SK-N-MC (cell line): ENCODE measurements around the gene CFAP46.

Source experiments
- DNase-seq: peaks from one replicate; pipeline ENCODE4 v3.0.0-alpha.2; 2011; ENCODE audit warnings: low read depth, low spot score
- H3K27ac ChIP-seq: fragments of 200-600 bp; sonication (generic); 2 replicates; pipeline ENCODE4 v1.5.1; 2016; ENCODE audit warnings: mixed run types
- H3K36me3 ChIP-seq: fragments of 200-600 bp; sonication (generic); 2 replicates; pipeline ENCODE4 v1.6.1; 2017; ENCODE audit warnings: antibody characterized with exemption, low read length, mixed read lengths; ENCODE audit not compliant: insufficient read depth
- H3K4me3 ChIP-seq: fragments of 200-600 bp; sonication (generic); 2 replicates; pipeline ENCODE4 v1.5.1; 2016
- H3K9ac ChIP-seq: fragments of 200-600 bp; sonication (generic); 2 replicates; pipeline ENCODE4 v1.8.0; 2017; ENCODE audit warnings: mixed run types, mixed read lengths; ENCODE audit not compliant: insufficient read length
- H3K9me3 ChIP-seq: fragments of 200-600 bp; sonication (generic); 2 replicates; pipeline ENCODE4 v1.6.1; 2017; ENCODE audit warnings: low read depth, mild to moderate bottlenecking, antibody characterized with exemption, low read length, moderate library complexity, mixed read lengths
- EZH2 ChIP-seq: fragments of 200-600 bp; sonication (generic); IDR thresholded peaks from one replicate; pipeline ENCODE4 v1.6.1; 2017; ENCODE audit warnings: antibody characterized with exemption
- FOXP2 ChIP-seq: optimal IDR thresholded peaks from 2 replicates; pipeline ENCODE3; 2011; ENCODE audit warnings: mild to moderate bottlenecking, moderate library complexity; ENCODE audit not compliant: insufficient read depth; ENCODE audit errors: extremely low read length, control extremely low read depth
- POLR2AphosphoS5 ChIP-seq: IDR thresholded peaks from 2 replicates; pipeline ENCODE4 v1.6.1; 2012; ENCODE audit warnings: mild to moderate bottlenecking, low read depth, low read length, borderline replicate concordance

CFAP46 gene

GRCh38 chr10:132842397-132842796 lies 100.0 kb downstream of the CFAP46 start:
- no peaks in the 10 kb centered on the region for H3K9me3 ChIP-seq
- TF ChIP-seq POLR2AphosphoS5 = no peak
- TF ChIP-seq EZH2 = no peak
- TF ChIP-seq FOXP2 = no peak
- H3K27ac ChIP-seq = no peak overlapping the region
- no peak for DNase-seq
- no peaks in the 10 kb centered on the region for H3K36me3 ChIP-seq
- H3K4me3 ChIP-seq = no peak overlapping the region
- H3K9ac ChIP-seq = no peak overlapping the region

- Histone ChIP-seq H3K27ac (no peak overlapping the region), H3K36me3 (no peaks in the 10 kb centered on the region), H3K4me3 (no peak overlapping the region), H3K9ac (no peak overlapping the region), H3K9me3 (no peaks in the 10 kb centered on the region)
- no peak for DNase-seq
- no peak for TF ChIP-seq EZH2
- TF ChIP-seq POLR2AphosphoS5 = no peak
- TF ChIP-seq FOXP2 = no peak
Measured at GRCh38 chr10:132841615-132841975, 100.8 kb downstream of the CFAP46 start.

GRCh38 chr10:132840698-132841614 lies 101.4 kb downstream of the CFAP46 start:
- Histone ChIP-seq H3K4me3 (no peak overlapping the region), H3K9me3 (no peaks in the 10 kb centered on the region), H3K27ac (no peak overlapping the region), H3K36me3 (no peaks in the 10 kb centered on the region), H3K9ac (no peak overlapping the region)
- no peak for DNase-seq
- TF ChIP-seq POLR2AphosphoS5 (no peak), EZH2 (no peak), FOXP2 (no peak)

DNA sequence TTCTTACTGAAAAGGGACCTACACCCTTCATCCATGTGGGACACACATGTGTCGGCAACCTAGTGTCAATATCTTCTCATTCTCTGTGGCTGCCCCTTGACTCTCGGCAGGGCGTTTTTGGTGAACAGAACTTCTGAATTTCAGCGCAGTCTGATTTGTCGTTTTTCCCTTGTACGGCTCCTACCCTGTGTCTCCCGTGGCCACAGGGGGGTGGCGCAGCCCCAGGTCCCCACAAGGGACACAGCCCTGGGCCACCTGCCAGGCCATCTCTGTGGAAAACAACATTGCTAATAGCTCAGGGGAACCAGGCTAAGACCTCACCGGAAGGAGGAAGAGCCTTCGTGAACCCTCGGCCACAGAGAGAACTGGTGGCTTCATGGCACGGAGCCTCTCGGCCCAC lies 103.3 kb downstream of the CFAP46 start:
- Histone ChIP-seq H3K4me3 (no peak overlapping the region), H3K36me3 (no peaks in the 10 kb centered on the region), H3K27ac (no peak overlapping the region), H3K9me3 (no peaks in the 10 kb centered on the region), H3K9ac (no peak overlapping the region)
- TF ChIP-seq EZH2 = no peak
- TF ChIP-seq FOXP2 = no peak
- TF ChIP-seq POLR2AphosphoS5 = no peak
- no peak for DNase-seq

- Histone ChIP-seq H3K9me3 (no peaks in the 10 kb centered on the region), H3K4me3 (no peak overlapping the region), H3K27ac (no peak overlapping the region), H3K9ac (no peak overlapping the region), H3K36me3 (no peaks in the 10 kb centered on the region)
- DNase-seq = no peak
- TF ChIP-seq EZH2 = no peak
- TF ChIP-seq FOXP2 = no peak
- no peak for TF ChIP-seq POLR2AphosphoS5
Measured at GRCh38 chr10:132838346-132838970, 103.9 kb downstream of the CFAP46 start.

GRCh38 chr10:132837905-132838304 lies 104.5 kb downstream of the CFAP46 start:
- no peak overlapping the region for H3K4me3 ChIP-seq
- no peaks in the 10 kb centered on the region for H3K9me3 ChIP-seq
- H3K27ac ChIP-seq = no peak overlapping the region
- H3K36me3 ChIP-seq = no peaks in the 10 kb centered on the region
- H3K9ac ChIP-seq = no peak overlapping the region
- TF ChIP-seq FOXP2 = no peak
- TF ChIP-seq POLR2AphosphoS5 = no peak
- no peak for TF ChIP-seq EZH2
- no peak for DNase-seq

DNA sequence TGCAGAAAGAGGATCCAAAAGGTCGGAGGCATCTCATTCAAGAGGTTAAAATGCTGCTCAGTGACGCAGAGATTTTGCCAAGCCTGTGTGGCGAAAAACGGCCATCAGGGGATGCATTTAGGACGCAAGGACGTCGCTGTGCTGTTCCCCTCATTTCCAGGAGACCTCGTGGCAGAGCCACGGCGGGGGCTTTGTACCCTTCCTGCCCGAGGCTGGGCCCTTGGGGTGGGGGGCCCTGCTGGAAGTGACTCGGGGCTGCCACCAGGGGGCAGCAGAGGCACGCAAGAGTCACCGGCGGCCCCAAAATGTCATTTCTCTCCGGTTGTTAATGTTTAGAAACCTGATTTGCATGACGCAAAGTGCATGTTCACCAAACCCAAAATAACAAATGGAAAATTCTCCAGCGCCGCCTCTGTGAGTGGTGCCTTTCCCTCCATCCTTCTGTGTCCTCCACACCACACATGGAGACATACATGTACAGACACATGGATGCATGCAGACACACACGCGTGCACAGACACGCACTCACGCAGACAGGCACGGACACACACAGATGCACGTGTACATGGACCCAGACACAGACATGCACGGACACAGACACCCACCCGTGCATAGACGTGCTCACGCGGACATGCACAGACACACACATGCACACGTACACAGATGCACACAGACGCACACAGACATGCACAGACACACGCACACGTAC lies 105.4 kb downstream of the CFAP46 start:
- Histone ChIP-seq H3K9ac (no peak overlapping the region), H3K36me3 (no peaks in the 10 kb centered on the region), H3K27ac (no peak overlapping the region), H3K9me3 (no peaks in the 10 kb centered on the region), H3K4me3 (no peak overlapping the region)
- no peak for TF ChIP-seq EZH2
- TF ChIP-seq FOXP2 = no peak
- no peak for TF ChIP-seq POLR2AphosphoS5
- DNase-seq = no peak

DNA sequence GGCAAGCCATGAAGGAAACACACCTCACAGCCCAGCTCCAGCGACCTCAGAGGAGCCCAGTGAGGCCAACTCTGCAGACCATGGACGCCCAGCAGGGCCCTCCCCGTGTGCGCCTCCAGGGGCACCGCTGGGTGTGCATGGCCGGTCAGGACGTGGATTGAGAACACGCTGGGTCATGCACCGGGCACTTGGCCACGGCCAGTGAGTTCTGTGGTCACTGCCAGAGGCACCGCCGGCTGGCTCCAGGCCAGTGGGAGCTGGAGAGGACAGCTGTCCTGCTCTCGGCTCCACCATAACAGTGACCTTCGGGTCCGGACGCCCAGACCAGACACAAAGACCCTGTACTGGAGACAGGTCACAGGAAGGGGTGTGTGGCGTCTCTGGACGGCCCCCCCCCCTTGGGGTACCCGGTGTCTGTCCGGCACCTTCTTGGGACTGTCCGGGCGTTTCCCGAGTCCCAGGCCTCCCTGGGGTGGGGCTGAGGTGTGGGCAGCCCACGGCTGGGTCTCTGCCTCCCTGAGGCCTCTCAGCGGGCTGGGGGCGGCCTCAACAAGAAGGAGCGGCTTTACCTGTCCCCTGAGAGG lies 106.0 kb downstream of the CFAP46 start:
- Histone ChIP-seq H3K36me3 (no peaks in the 10 kb centered on the region), H3K27ac (no peak overlapping the region), H3K9me3 (no peaks in the 10 kb centered on the region), H3K9ac (no peak overlapping the region), H3K4me3 (no peak overlapping the region)
- no peak for TF ChIP-seq FOXP2
- no peak for TF ChIP-seq POLR2AphosphoS5
- no peak for TF ChIP-seq EZH2
- DNase-seq = no peak
